HepG2 (cell line): ENCODE data around the gene PIP5KL1. TPM values are rescaled to one million over a fixed set of nuclear protein-coding genes. Genes with fewer than 3 reads are reported as not detected.

ENCODE experiments used
- ATAC-seq: fragments of 200-7000 bp; cut with Tn5 transposase; 3 replicates; pipeline ENCODE4 v1.9.1; 2020; ENCODE audit warnings: mild to moderate bottlenecking, moderate library complexity
- BruUV-seq: library from RNA; stranded (reverse); fragments of 400-500 nt; replicated peaks from 2 replicates; lab custom pipeline; 2021; lab: Mats Ljungman, UMichigan
- CTCF ChIA-PET: fragments of 300-600 bp; formaldehyde crosslinking; extraction: SDS; loops from one replicate; lab custom pipeline; 2021; ENCODE audit warnings: low total read pairs, inconsistent platforms, low intra/inter-chr PET ratio; lab: Yijun Ruan, JAX
- POLR2A ChIA-PET: fragments of 350-600 bp; sonication (Branson Sonifier 250); formaldehyde crosslinking; loops from one replicate; lab custom pipeline; 2020; ENCODE audit warnings: antibody characterized with exemption, inconsistent platforms; lab: Yijun Ruan, JAX
- DNase-seq: peaks from one replicate; pipeline ENCODE4 v3.0.0-alpha.2; 2015; ENCODE audit warnings: low spot score
- FAIRE-seq: peaks from 3 replicates; lab custom pipeline; 2011; peaks lifted over from hg19 to GRCh38; lab: Jason Lieb, UNC
- H2AFZ ChIP-seq: one replicate; pipeline ENCODE4 v1.6.1; 2011; ENCODE audit warnings: low read length, inconsistent platforms
- H3K27ac ChIP-seq: fragments of 300-600 bp; 3 replicates; pipeline ENCODE4 v1.8.0; 2011; ENCODE audit warnings: mixed run types, mild to moderate bottlenecking, mixed read lengths, low read length, inconsistent platforms; ENCODE audit not compliant: insufficient read depth; ENCODE audit errors: extremely low read length
- H3K27me3 ChIP-seq, 2 experiments: fragments of 200-600 bp in 1 of 2; 2 replicates in 1 of 2; 3 replicates in 1 of 2; pipeline versions ENCODE4 v1.6.0 to v1.8.0; 2011; ENCODE audit warnings: low read length in 2 of 2, mild to moderate bottlenecking in 2 of 2, moderate library complexity in 2 of 2, inconsistent platforms in 1 of 2; ENCODE audit not compliant: insufficient read depth in 2 of 2, control insufficient read depth in 1 of 2
- H3K36me3 ChIP-seq, 2 experiments: fragments of 200-600 bp in 1 of 2; replicated peaks in 1 of 2; 2 replicates in 1 of 2; 3 replicates in 1 of 2; pipeline versions ENCODE4 v1.5.1 to v1.8.0; 2011; ENCODE audit warnings: low read length in 2 of 2, inconsistent platforms in 1 of 2; ENCODE audit not compliant: insufficient read depth in 2 of 2, control insufficient read depth in 1 of 2
- H3K4me1 ChIP-seq: 2 replicates; pipeline ENCODE4 v1.5.1; 2012; ENCODE audit warnings: low read length, inconsistent platforms; ENCODE audit not compliant: insufficient read depth
- H3K4me2 ChIP-seq: 2 replicates; pipeline ENCODE4 v1.6.0; 2011; ENCODE audit warnings: low read depth, low read length, inconsistent platforms
- H3K4me3 ChIP-seq, 3 experiments: fragments of 200-600 bp in 1 of 3; sonication (generic), shearing (Covaris generic) in 1 of 3; replicated peaks in 1 of 3; 2 replicates each; pipeline ENCODE4 v1.5.1; 2011 to 2016; ENCODE audit warnings: low read length in 3 of 3, inconsistent platforms in 2 of 3, low read depth in 2 of 3, mild to moderate bottlenecking in 2 of 3, control low read depth in 1 of 3, mixed read lengths in 1 of 3; ENCODE audit not compliant: insufficient read depth in 1 of 3
- H3K79me2 ChIP-seq: one replicate; pipeline ENCODE4 v1.6.1; 2011; ENCODE audit warnings: low read length, inconsistent platforms; ENCODE audit not compliant: insufficient read depth
- H3K9ac ChIP-seq: 2 replicates; pipeline ENCODE4 v1.6.0; 2011; ENCODE audit warnings: mild to moderate bottlenecking, low read depth, low read length, inconsistent platforms; ENCODE audit not compliant: insufficient read depth
- H3K9me3 ChIP-seq: 2 replicates; pipeline ENCODE4 v1.5.1; 2012; ENCODE audit warnings: mild to moderate bottlenecking, low read length
- H4K20me1 ChIP-seq: 2 replicates; pipeline ENCODE4 v1.6.0; 2011; ENCODE audit warnings: inconsistent platforms, mild to moderate bottlenecking, low read length, moderate library complexity; ENCODE audit not compliant: insufficient read depth
- AGO2 ChIP-seq: fragments of 200-400 bp; formaldehyde crosslinking; optimal IDR thresholded peaks from 2 replicates; pipeline ENCODE3; 2017; ENCODE audit warnings: mild to moderate bottlenecking, low read depth, low read length, moderate library complexity
- BCL6 ChIP-seq: IDR thresholded peaks from 2 replicates; pipeline ENCODE4 v1.6.1; 2016; ENCODE audit warnings: missing genetic modification reagents, missing compliant biosample characterization
- GLMP ChIP-seq: sonication (generic); formaldehyde crosslinking; IDR thresholded peaks from 2 replicates; pipeline ENCODE4 v1.9.0; 2021; ENCODE audit warnings: missing genetic modification reagents, mild to moderate bottlenecking, borderline replicate concordance
- IKZF1 ChIP-seq: fragments of 450-650 bp; IDR thresholded peaks from 2 replicates; pipeline ENCODE4 v1.7.1; 2016
- JUNB ChIP-seq: sonication (generic); formaldehyde crosslinking; IDR thresholded peaks from 2 replicates; pipeline ENCODE4 v1.8.0; 2022; ENCODE audit warnings: missing genetic modification reagents, mild to moderate bottlenecking, borderline replicate concordance
- KLF13 ChIP-seq: sonication (generic); formaldehyde crosslinking; IDR thresholded peaks from 2 replicates; pipeline ENCODE4 v1.4.0; 2020; ENCODE audit warnings: mild to moderate bottlenecking, missing genetic modification reagents
- MBNL3 ChIP-seq: fragments of 250-450 bp; sonication (Bioruptor Pico); conservative IDR thresholded peaks from 2 replicates; pipeline ENCODE4 v1.8.0; 2022; ENCODE audit warnings: mild to moderate bottlenecking, inconsistent platforms
- PCBP1 ChIP-seq: fragments of 200-400 bp; formaldehyde crosslinking; IDR thresholded peaks from 2 replicates; pipeline ENCODE4 v1.6.1; 2017; ENCODE audit warnings: mild to moderate bottlenecking, low read depth, low read length, borderline replicate concordance
- POLR2AphosphoS2 ChIP-seq: IDR thresholded peaks from 2 replicates; pipeline ENCODE4 v1.6.1; 2011; ENCODE audit warnings: low read depth, low read length, improper control_type of control experiment
- SP5 ChIP-seq: IDR thresholded peaks from 2 replicates; pipeline ENCODE4 v1.6.1; 2016; ENCODE audit warnings: low read depth, borderline replicate concordance
- U2AF2 ChIP-seq: fragments of 200-400 bp; formaldehyde crosslinking; IDR thresholded peaks from 2 replicates; pipeline ENCODE4 v1.6.1; 2017; ENCODE audit warnings: low read depth, mild to moderate bottlenecking, low read length
- ZFP90 ChIP-seq: sonication (generic); formaldehyde crosslinking; IDR thresholded peaks from 2 replicates; pipeline ENCODE4 v1.8.0; 2022; ENCODE audit warnings: missing genetic modification reagents, mild to moderate bottlenecking, inconsistent platforms, borderline replicate concordance
- ZNF44 ChIP-seq: sonication (generic); formaldehyde crosslinking; IDR thresholded peaks from 2 replicates; pipeline ENCODE4 v1.5.1; 2020; ENCODE audit warnings: mild to moderate bottlenecking, missing genetic modification reagents
- ZNF770 ChIP-seq: sonication (generic); formaldehyde crosslinking; IDR thresholded peaks from 2 replicates; pipeline ENCODE4 v1.5.0; 2020; ENCODE audit warnings: mild to moderate bottlenecking, missing genetic modification reagents
- ZNF891 ChIP-seq: sonication (generic); formaldehyde crosslinking; IDR thresholded peaks from 2 replicates; pipeline ENCODE4 v1.5.0; 2020; ENCODE audit warnings: mild to moderate bottlenecking, missing genetic modification reagents
- ZSCAN25 ChIP-seq: sonication (generic); formaldehyde crosslinking; IDR thresholded peaks from 2 replicates; pipeline ENCODE4 v1.8.0; 2022; ENCODE audit warnings: mild to moderate bottlenecking, missing genetic modification reagents
- WGBS: methylation state at CpG from one replicate; pipeline ENCODE4 v1.1.6; 2017; ENCODE audit warnings: low lambda C conversion rate; 5-methylcytosine and 5-hydroxymethylcytosine counted together
- in situ Hi-C: cut with HindIII; loops from 2 replicates; pipeline ENCODE4 v1.10.0; 2017; ENCODE audit warnings: low pct_unique_long_range_greater_than_20kb; ENCODE audit not compliant: extremely low pct_ligation_motif_present
- intact Hi-C: fragments of 100-400 bp; cut with micrococcal nuclease; formaldehyde crosslinking; loops from one replicate; pipeline ENCODE4 v1.10.0; 2022; ENCODE audit not compliant: unreplicated experiment
- polyA plus RNA-seq, 8 experiments: library from polyadenylated mRNA; depleted of rRNA in 3 of 8; stranded (reverse) in 7 of 8; unstranded in 1 of 8; fragments of >200 nt; fragmentation: Illumina TruSeq in 4 of 8; extraction: Trizol in 4 of 8; gene quantifications; 2 replicates each; pipeline versions ENCODE4 v1.2.1 to v1.2.3, GENCODE V29; 2011 to 2016; ENCODE audit warnings: low read depth in 4 of 8, missing spikeins in 1 of 8, mixed read lengths in 1 of 8; ENCODE audit not compliant: insufficient read depth in 1 of 8
- total RNA-seq, 5 experiments: library from RNA; depleted of rRNA; stranded (reverse); fragments of >200 nt; fragmentation: Illumina TruSeq; extraction: Trizol; gene quantifications; 2 replicates each; pipeline ENCODE4 v1.2.3, GENCODE V29; 2016; ENCODE audit warnings: low read depth in 1 of 5

The PIP5KL1 gene
- total and polyA plus RNA-seq, 2 of the 13 experiments (the other 11 are each of a cell fraction or from before 2014, with no cell fraction given), result 0.20 to 0.49 TPM

- TF ChIP-seq KLF13 (no peak), ZFP90 (no peak), AGO2 (no peak), MBNL3 (CRISPR knock-in tag) (no peak), SP5 (no peak), ZSCAN25 (CRISPR knock-in tag) (no peak), IKZF1 (no peak), ZNF44 (CRISPR knock-in tag) (no peak), ZNF770 (no peak), ZNF891 (no peak), POLR2AphosphoS2 (no peak), JUNB (CRISPR knock-in tag) (no peak), PCBP1 (no peak), U2AF2 (no peak), BCL6 (CRISPR knock-in tag) (no peak), GLMP (CRISPR knock-in tag) (no peak)
- TF ChIP-seq, all 625 proteins: peak for 0
- ChIA-PET CTCF (no interaction called here), POLR2A (no interaction called here)
- Histone ChIP-seq H2AFZ (no peak overlapping the region), H3K4me3 (no peak overlapping the region), H3K9ac (no peak overlapping the region), H3K9me3 (no peaks in the 10 kb centered on the region), H3K36me3 (peaks cover 7 to 15% of the 10 kb centered on the region in 2 experiments; a peak in 4 of 5 replicates), H3K27ac (no peak overlapping the region), H3K79me2 (no peaks in the 10 kb centered on the region), H3K4me2 (no peak overlapping the region), H3K27me3 (no peaks in the 10 kb centered on the region), H3K4me1 (peaks cover 30% of the 10 kb centered on the region), H4K20me1 (no peaks in the 10 kb centered on the region)
- in situ Hi-C loops, result no loop called here
- BruUV-seq, result no TSS peak
- intact Hi-C loops, result no loop called here
- ATAC-seq (no peak), DNase-seq (no peak), FAIRE-seq (no peak)
- WGBS, result 100% methylated on average over 3 of the region's 10 CpGs
Measured at GRCh38 chr9:127908660-127908926, 22.0 kb downstream of the PIP5KL1 start.
